Stimulated activated CD4-positive, alpha-beta T cell treated with anti-CD3 and anti-CD28 coated beads, Interleukin-2, amount 100 ng/mL, for 24 hours (primary cell): Measurements from ENCODE around the gene PHACTR1.
A peak's percentile ranks its signal among the peaks of the same experiment; 100 is the strongest.
"Not testable (repeated sequence)": the region's sequence is repeated elsewhere in the genome, so short reads cannot be mapped to it uniquely, and the experiment has no call there.

Source experiments
- DNase-seq, 2 donors: peaks; one replicate each; pipeline ENCODE4 v3.0.0-alpha.2; 2020

Gene PHACTR1

DNA sequence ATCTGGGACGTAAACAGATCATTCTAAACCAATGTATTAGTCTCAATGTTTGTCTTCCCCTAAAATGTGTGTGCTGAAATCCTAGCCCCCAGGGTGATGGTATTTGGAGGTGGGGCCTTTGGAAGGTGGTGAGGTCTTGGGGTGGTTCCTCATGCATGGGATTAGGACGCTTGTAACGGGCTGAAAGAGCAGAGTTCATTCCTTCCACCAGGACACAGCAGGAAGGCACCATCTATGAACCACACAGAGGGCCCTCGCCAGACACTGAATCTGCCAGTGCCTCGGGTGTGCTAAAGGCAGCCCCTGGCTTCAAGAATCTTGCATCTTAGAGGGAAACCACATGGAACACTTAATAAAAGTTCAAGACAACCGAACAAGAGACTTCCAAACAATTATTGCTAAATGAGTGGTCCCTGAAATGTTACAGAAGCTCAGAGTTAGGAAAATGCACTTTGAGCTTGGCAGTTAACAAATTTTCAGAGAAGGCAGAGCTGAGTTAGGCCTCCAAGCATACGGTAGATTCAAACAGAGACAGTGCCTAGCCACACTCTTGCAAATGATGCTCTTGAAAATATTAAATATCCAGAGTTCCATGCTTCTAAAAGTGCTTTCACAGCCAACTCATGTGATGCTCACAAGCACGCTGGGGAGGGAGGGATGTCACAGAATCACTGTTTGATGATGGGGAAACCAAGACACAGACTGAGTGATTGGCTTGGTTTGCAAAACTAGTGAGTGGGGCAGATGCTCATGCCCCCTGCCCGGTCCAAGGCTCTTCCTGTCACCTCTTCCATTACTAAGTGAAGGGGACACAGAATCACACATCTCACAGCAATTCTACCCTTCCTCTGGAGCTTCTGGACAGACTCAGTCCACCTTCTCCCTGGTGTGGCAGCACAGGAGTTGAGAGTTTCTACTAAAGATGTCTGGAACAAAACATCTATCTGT, 584.4 kb downstream of the PHACTR1 start:
- DNase-seq: no peak

DNA sequence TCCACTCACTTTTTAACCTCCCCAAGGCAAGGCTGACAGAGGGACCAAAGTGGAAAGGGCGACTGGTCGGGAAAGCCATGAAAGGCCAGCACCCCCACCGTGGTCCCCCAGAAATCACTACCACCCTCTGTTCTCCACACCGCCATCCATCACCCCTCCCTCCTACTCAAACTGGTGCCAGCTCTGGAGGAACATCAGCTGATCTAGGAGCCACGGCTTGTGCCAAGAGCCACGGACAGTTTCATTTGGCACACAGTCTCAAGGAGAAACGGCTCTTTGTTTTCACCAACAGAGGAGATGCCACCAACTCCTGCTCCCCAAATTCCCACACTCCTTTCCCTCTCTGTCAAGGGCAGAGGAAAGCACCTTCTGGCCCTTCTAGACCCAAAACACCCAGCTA, 585.7 kb downstream of the PHACTR1 start:
- no peak for DNase-seq

DNA sequence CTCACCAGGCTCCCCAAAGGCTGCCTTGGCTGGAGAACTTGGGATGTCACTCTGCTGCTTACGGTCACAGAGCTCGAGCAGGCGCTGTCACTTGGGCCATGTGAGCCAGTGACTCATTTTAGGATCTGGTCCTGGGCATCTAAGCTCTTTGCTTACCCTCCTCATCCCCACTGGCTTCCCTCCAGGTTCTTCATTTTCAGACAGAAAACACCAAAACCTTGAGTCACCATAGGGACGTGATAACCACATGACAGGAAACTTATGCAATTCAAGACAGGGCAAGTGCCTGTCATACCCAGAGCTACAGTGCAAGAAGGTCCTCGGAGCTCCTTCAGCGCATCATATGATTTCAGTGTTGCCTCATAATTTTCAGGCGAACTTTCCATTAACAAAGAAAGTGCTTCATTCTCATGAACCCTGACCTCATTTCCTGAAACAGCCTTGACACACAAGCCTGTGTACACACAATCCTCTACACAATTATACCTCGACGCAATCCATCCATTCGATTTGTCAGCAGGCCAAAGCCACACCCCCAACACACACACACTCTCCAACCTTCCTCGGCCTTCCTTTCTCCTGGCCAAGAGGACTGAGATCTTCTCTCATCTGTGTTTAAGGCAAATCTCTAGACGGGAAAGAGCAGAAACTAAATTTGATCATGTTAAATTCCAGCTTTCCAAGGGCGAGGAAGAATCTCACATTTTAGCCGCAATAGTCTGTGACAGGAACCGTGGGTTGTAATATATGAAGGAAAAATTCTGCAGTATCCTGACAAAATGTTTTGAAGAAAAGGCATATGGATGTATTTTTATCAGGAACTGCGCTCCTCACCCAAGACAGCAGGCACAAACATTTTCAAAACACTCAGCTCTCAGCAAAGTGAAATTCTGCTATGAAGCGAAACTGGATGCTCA, 586.4 kb downstream of the PHACTR1 start:
- peak; percentile 41 to 42 for DNase-seq

- peak; percentile 19 to 45 for DNase-seq
Observed at GRCh38 chr6:13303668-13304017, 587.1 kb downstream of the PHACTR1 start.

- no peak for DNase-seq
Observed at GRCh38 chr6:13304101-13304500, 587.5 kb downstream of the PHACTR1 start.

- DNase-seq: no peak
Observed at GRCh38 chr6:13304580-13305260, 588.2 kb downstream of the PHACTR1 start.

DNA sequence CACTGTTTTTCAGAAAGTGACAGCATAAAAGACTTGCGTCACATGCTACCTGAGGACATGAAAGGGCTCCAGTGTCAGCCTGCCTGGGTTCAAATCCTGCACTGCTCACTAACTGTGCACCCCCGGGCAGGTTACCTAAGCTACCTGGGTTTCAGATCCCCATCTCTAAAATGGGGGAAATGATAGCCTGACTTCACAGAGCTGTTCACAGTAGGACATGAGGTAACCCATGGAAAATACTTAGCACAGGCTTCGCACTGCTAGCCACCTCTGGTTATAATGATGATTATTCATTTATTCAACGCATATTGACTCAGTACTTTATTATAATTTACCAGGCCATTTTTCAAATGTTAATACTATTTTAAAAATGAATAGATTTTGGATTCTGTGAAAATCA, 588.7 kb downstream of the PHACTR1 start:
- no peak for DNase-seq

GRCh38 chr6:13305791-13306190, 589.2 kb downstream of the PHACTR1 start:
- DNase-seq: no peak

DNA sequence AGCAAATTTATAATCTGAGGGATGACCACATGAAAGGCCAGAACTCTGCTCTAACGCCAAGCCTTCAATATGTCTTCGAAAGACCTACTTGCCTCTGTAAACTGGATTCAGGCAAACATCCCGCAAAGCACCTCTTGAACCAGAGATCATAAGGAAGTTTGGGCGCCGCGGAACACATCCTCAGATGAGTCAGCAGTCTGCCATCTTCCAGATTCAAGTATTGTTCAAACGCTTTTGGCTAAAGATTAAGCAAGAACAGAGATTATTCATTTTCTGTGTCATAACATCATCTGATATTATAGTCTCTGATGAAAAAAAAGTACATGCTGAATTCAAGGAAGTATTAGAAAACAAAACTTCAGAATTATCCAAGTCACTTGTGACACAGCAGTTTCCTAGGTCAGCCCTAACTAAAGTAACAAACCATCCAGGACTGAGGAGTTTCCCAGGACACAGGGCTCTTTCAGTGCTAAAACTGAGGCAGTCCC, 591.0 kb downstream of the PHACTR1 start:
- DNase-seq: no peak

GRCh38 chr6:13308332-13308731, 591.8 kb downstream of the PHACTR1 start:
- DNase-seq: no peak

DNA sequence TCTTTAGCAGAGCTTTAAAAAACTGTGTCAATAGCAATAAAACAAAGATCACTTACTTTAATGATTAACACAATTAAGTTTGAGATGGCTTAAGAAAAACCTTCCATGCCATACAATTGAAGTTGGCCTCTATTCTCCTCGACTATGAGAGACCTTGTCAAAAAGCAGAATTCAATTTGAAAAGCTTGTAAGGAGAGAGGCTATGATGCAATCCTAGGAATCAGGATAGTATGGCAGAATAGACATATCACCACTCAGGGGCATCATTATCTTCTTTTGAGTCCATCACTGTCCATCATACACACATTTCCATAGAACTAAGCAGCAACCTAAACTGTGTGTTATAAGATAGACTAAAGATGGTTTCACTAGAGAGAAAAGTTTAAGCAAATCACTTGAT, 594.6 kb downstream of the PHACTR1 start:
- DNase-seq: no peak

- DNase-seq: no peak
Observed at GRCh38 chr6:13314806-13315205, 598.2 kb downstream of the PHACTR1 start.

GRCh38 chr6:13315896-13316295, 599.3 kb downstream of the PHACTR1 start:
- DNase-seq: no peak

DNA sequence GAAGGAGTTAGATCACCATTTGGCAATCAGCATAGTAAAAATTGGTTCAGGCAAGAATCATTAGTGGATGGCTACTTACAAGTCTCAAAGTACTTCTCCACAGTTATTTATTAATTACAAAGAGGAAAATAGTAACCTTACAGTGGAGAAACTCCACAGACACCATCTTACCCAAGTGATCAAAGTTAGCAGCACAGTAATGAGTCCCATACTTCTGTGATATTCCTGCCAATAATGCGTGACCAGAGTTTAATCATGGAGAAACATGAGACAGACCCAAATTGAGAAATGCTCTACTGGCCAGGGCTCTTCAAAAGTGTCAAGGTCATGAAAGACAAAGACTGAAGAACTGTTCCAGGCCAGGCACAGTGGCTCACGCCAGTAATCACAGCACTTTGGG, 602.3 kb downstream of the PHACTR1 start:
- DNase-seq: no peak

GRCh38 chr6:13319891-13320564, 603.5 kb downstream of the PHACTR1 start:
- no peak for DNase-seq

DNA sequence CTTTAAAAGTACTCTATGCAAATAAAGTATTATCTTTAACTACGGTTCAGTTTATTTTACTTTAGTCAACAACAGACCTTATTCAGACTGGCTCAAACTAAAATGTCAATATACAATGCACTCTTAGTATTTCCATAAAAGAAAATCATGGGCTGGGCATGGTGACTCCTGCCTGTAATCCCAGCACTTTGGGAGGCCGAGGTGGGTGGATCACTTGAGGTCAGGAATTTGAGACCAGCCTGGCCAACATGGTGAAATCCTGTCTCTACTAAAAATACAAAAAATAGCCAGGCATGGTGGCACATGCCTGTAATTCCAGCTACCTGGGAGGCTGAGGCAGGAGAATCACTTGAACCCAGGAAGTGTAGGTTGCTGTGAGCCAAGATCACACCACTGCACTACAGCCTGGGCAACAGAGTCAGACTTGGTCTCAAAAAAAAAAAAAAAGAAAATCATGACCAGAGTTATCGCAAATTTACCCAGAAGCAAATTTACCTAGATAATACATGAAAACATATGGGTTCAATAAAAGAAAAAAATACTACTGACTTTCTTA, 609.5 kb downstream of the PHACTR1 start:
- DNase-seq: not testable (repeated sequence)

- peak in 1 of 2 donors; percentile 6 for DNase-seq
Observed at GRCh38 chr6:13327691-13328075, 611.1 kb downstream of the PHACTR1 start.

DNA sequence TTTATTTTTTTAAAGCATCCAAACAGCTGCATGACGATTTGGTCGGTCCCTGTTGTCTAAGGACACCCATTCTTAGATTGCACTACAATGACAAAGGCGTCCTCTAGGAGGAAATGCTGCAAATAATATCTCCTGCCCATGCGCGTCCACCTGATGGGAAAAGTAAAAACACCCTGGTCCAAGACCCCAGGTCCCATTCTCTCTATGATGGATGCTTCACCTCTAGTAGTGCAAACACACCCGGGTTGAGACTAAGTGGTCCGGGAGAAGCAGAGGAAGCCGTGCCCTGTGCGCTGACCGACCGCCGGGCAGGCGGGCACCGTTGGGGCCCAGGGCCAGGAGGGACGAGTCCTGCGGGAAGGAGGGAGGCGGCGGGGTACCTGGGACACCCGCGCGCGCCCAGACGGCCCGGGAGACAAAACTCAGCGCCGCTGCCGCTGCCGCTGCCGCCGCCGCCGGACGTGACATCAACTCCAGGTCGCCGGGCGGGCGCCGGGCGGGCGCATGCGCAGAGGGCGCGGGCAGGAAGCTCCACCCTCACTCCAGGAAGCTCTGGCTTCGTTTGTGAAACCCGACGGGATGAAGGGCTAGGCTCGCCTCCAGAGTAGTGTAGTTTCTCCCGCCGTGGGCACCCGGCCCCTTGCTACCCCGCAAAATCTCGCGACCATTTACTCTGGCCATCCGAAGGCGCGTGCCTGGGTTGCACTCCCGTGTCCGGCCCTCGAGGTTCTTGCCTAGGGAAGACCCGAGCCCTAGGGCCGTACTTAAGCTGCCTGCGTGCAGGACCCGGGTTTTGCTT, 611.7 kb downstream of the PHACTR1 start, which contains the start of gene TBC1D7:
Gene TBC1D7 (minus strand): TSS at position 462 of the 799 bp plus-strand sequence. CDS start 1,639 bp downstream, outside the sequence.
- DNase-seq: peak; percentile 92 to 94

GRCh38 chr6:13328875-13329183, 612.3 kb downstream of the PHACTR1 start:
- DNase-seq: no peak

DNA sequence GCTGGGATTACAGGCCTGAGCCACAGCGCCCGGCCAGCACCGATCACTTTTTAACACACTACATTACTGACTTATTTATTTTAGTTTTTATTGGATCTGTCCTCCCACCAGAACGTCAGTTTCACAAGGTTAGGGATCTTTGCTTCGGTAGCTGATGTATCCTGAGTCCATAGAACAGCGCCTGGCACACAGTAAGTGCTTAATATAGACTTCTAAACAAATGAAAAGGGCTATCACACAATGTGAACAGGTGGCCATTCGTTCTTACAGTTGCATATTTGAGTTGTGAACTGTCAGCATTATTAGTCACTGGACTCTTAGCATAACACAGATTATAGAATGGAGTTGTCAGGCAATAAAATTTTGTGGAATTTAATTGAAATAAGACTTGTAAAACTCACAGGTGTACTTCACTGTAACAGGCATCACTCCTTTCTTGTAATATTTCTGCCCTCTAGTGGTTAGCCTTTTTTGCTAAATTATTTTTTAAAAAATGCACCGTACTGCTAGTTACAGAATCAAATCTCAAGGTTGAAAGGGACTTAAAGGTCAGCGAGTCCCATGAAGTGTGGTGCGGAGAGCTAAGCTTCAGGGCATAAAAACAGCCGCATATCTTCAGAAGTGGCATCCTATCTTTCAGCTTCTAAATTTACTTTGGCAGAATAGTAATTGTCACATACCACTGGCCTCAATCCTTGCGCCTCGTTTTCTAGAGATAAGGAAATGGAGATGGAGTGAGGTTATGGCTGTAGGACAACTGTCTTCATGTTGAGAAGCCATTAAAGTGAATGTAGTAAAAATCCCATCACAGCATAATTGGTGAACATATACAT, 615.2 kb downstream of the PHACTR1 start:
- DNase-seq: no peak
